Activated T-helper 17 cell treated with anti-CD3 and anti-CD28 coated beads, Interleukin-2, amount 50 U/mL, for 72 hours (primary cell): ENCODE measurements around the gene CDO1. TPM values are rescaled to one million over a fixed set of nuclear protein-coding genes. Genes with fewer than 3 reads are reported as not detected.
"Not testable (repeated sequence)": the region's sequence is repeated elsewhere in the genome, so short reads cannot be mapped to it uniquely, and the experiment has no call there.

Source experiments
- ATAC-seq: fragments of 150-1000 bp; cut with Tn5 transposase; replicated peaks from 2 replicates; pipeline ENCODE4 v1.10.0; 2021; ENCODE audit warnings: mild to moderate bottlenecking, moderate library complexity
- H3K27ac Mint-ChIP-seq: one replicate; pipeline ENCODE4 v1.8.0; 2022; ENCODE audit warnings: mixed read lengths
- H3K27me3 Mint-ChIP-seq: one replicate; pipeline ENCODE4 v1.8.0; 2022; ENCODE audit warnings: mixed read lengths
- H3K36me3 Mint-ChIP-seq: one replicate; pipeline ENCODE4 v1.8.0; 2022; ENCODE audit warnings: low read depth, mild to moderate bottlenecking, mixed read lengths
- H3K4me1 Mint-ChIP-seq: one replicate; pipeline ENCODE4 v1.8.0; 2022; ENCODE audit warnings: mixed read lengths
- H3K4me3 Mint-ChIP-seq: one replicate; pipeline ENCODE4 v1.8.0; 2022; ENCODE audit warnings: mild to moderate bottlenecking, mixed read lengths
- H3K9me3 Mint-ChIP-seq: one replicate; pipeline ENCODE4 v1.8.0; 2022; ENCODE audit warnings: mixed read lengths
- total RNA-seq, 2 donors: library from RNA; stranded (reverse); gene quantifications; one replicate each; pipeline ENCODE4 v1.2.3, GENCODE V29; 2022

The CDO1 gene
- total RNA-seq, 2 donors from 2014 or later, result not detected

- Mint-ChIP-seq H3K4me1 (peaks cover 24% of the 10 kb centered on the region), H3K36me3 (peaks cover 55% of the 10 kb centered on the region), H3K27me3 (no peaks in the 10 kb centered on the region), H3K27ac (peak overlapping the region; percentile 98), H3K4me3 (peak overlapping the region; percentile 98), H3K9me3 (no peaks in the 10 kb centered on the region)
- peak; percentile 18 for ATAC-seq
Measured at GRCh38 chr5:115842089-115842935, 25.9 kb upstream of the CDO1 start.

- Mint-ChIP-seq H3K36me3 (peaks cover 63% of the 10 kb centered on the region), H3K4me3 (peak within 1 kb of the TSS; percentile 98), H3K27ac (peak within 1 kb of the TSS; percentile 98), H3K27me3 (no peaks in the 10 kb centered on the region), H3K4me1 (peaks cover 24% of the 10 kb centered on the region), H3K9me3 (no peaks in the 10 kb centered on the region)
- peak; percentile 91 for ATAC-seq
Measured at GRCh38 chr5:115841382-115842088, 25.1 kb upstream of the CDO1 start, which contains the start of the genes AP3S1 and ATG12. Gene AP3S1 (plus strand): TSS chr5:115841935. CDS start chr5:115842038, 103 bp downstream. Gene ATG12 (minus strand): TSS chr5:115841565. CDS start chr5:115841552, 13 bp downstream.

- Mint-ChIP-seq H3K36me3 (peaks cover 69% of the 10 kb centered on the region), H3K27me3 (no peaks in the 10 kb centered on the region), H3K4me3 (peak overlapping the region; percentile 98), H3K27ac (peak overlapping the region; percentile 98), H3K4me1 (peaks cover 24% of the 10 kb centered on the region), H3K9me3 (no peaks in the 10 kb centered on the region)
- ATAC-seq, result no peak
Measured at GRCh38 chr5:115840873-115841272, 24.4 kb upstream of the CDO1 start.

- peak overlapping the region; percentile 98 for H3K27ac Mint-ChIP-seq
- peak overlapping the region; percentile 98 for H3K4me3 Mint-ChIP-seq
- H3K27me3 Mint-ChIP-seq, result no peaks in the 10 kb centered on the region
- peaks cover 22% of the 10 kb centered on the region for H3K4me1 Mint-ChIP-seq
- H3K36me3 Mint-ChIP-seq, result peaks cover 82% of the 10 kb centered on the region
- ATAC-seq, result peak; percentile 15
- H3K9me3 Mint-ChIP-seq, result no peaks in the 10 kb centered on the region
Measured at GRCh38 chr5:115838885-115839518, 22.5 kb upstream of the CDO1 start.

- Mint-ChIP-seq H3K9me3 (no peaks in the 10 kb centered on the region), H3K27me3 (no peaks in the 10 kb centered on the region), H3K36me3 (peaks cover 100% of the 10 kb centered on the region), H3K4me1 (peaks cover 17% of the 10 kb centered on the region), H3K4me3 (no peak overlapping the region), H3K27ac (no peak overlapping the region)
- ATAC-seq, result no peak
Measured at GRCh38 chr5:115835481-115835880, 19.0 kb upstream of the CDO1 start.

- Mint-ChIP-seq H3K9me3 (no peaks in the 10 kb centered on the region), H3K4me3 (no peak overlapping the region), H3K4me1 (peaks cover 5% of the 10 kb centered on the region), H3K27ac (no peak overlapping the region), H3K27me3 (no peaks in the 10 kb centered on the region), H3K36me3 (peaks cover 87% of the 10 kb centered on the region)
- no peak for ATAC-seq
Measured at GRCh38 chr5:115831163-115831768, 14.8 kb upstream of the CDO1 start.

GRCh38 chr5:115829913-115830312 lies 13.5 kb upstream of the CDO1 start:
- H3K4me1 Mint-ChIP-seq, result no peaks in the 10 kb centered on the region
- peaks cover 74% of the 10 kb centered on the region for H3K36me3 Mint-ChIP-seq
- no peaks in the 10 kb centered on the region for H3K27me3 Mint-ChIP-seq
- no peak for ATAC-seq
- H3K27ac Mint-ChIP-seq, result no peak overlapping the region
- H3K9me3 Mint-ChIP-seq, result peaks cover 1% of the 10 kb centered on the region
- H3K4me3 Mint-ChIP-seq, result no peak overlapping the region

GRCh38 chr5:115825948-115826347 lies 9.5 kb upstream of the CDO1 start:
- Mint-ChIP-seq H3K9me3 (peaks cover 6% of the 10 kb centered on the region), H3K4me3 (no peak overlapping the region), H3K27me3 (peaks cover under 1% of the 10 kb centered on the region), H3K4me1 (no peaks in the 10 kb centered on the region), H3K27ac (no peak overlapping the region), H3K36me3 (peaks cover 34% of the 10 kb centered on the region)
- no peak for ATAC-seq

GRCh38 chr5:115824983-115825382 lies 8.5 kb upstream of the CDO1 start:
- H3K4me3 Mint-ChIP-seq, H3K27ac Mint-ChIP-seq, H3K4me1 Mint-ChIP-seq, H3K9me3 Mint-ChIP-seq, ATAC-seq: not testable (repeated sequence)
- Mint-ChIP-seq H3K36me3 (peaks cover 27% of the 10 kb centered on the region), H3K27me3 (peaks cover 11% of the 10 kb centered on the region)

GRCh38 chr5:115820846-115821245 lies 4.4 kb upstream of the CDO1 start:
- H3K36me3 Mint-ChIP-seq, result no peaks in the 10 kb centered on the region
- no peak overlapping the region for H3K27ac Mint-ChIP-seq
- H3K4me3 Mint-ChIP-seq, result no peak overlapping the region
- peaks cover 35% of the 10 kb centered on the region for H3K27me3 Mint-ChIP-seq
- H3K9me3 Mint-ChIP-seq, result peaks cover 6% of the 10 kb centered on the region
- no peak for ATAC-seq
- no peaks in the 10 kb centered on the region for H3K4me1 Mint-ChIP-seq

- H3K27me3 Mint-ChIP-seq, result peaks cover 52% of the 10 kb centered on the region
- H3K36me3 Mint-ChIP-seq, result no peaks in the 10 kb centered on the region
- no peak for ATAC-seq
- no peak overlapping the region for H3K27ac Mint-ChIP-seq
- no peaks in the 10 kb centered on the region for H3K9me3 Mint-ChIP-seq
- no peak overlapping the region for H3K4me3 Mint-ChIP-seq
- peaks cover 5% of the 10 kb centered on the region for H3K4me1 Mint-ChIP-seq
Measured at GRCh38 chr5:115818821-115819220, 2.4 kb upstream of the CDO1 start.

GRCh38 chr5:115817386-115817785 lies 927 bp upstream of the CDO1 start:
- Mint-ChIP-seq H3K4me1 (peaks cover 5% of the 10 kb centered on the region), H3K27me3 (peaks cover 60% of the 10 kb centered on the region), H3K9me3 (no peaks in the 10 kb centered on the region), H3K36me3 (no peaks in the 10 kb centered on the region), H3K4me3 (no peak overlapping the region), H3K27ac (no peak overlapping the region)
- no peak for ATAC-seq

- ATAC-seq, result no peak
Measured at GRCh38 chr5:115815693-115816225, 700 bp downstream of the CDO1 start.

More at GRCh38 chr5:115815693-115816225, 700 bp downstream of the CDO1 start:
- H3K4me3 Mint-ChIP-seq, result peak overlapping the region; percentile 61
- H3K27ac Mint-ChIP-seq, result no peak overlapping the region
- no peaks in the 10 kb centered on the region for H3K36me3 Mint-ChIP-seq
- H3K4me1 Mint-ChIP-seq, result peaks cover 5% of the 10 kb centered on the region
- peaks cover 68% of the 10 kb centered on the region for H3K27me3 Mint-ChIP-seq
- H3K9me3 Mint-ChIP-seq, result no peaks in the 10 kb centered on the region
